Heart left ventricle (tissue), 16 donors: Measurements from ENCODE around the gene SMCR8. TPM values are rescaled to one million over a fixed set of nuclear protein-coding genes. Genes with fewer than 3 reads are reported as not detected.

Source experiments
- ATAC-seq, 4 donors: fragments of 200-7000 bp; cut with Tn5 transposase; one replicate each; pipeline ENCODE4 v1.9.1; 2020 to 2022; ENCODE audit warnings: moderate library complexity in 4 of 4, mild to moderate bottlenecking in 3 of 4, moderate number of reproducible peaks in 1 of 4
- DNase-seq, 5 donors: peaks; one replicate each; pipeline ENCODE4 v3.0.0-alpha.2; 2020
- H3K27ac ChIP-seq, 12 donors: fragments of 200-600 bp; sonication (generic) in 4 of 12; one replicate each; pipeline versions ENCODE4 v1.5.0 to v1.8.0; 2016 to 2022; ENCODE audit warnings: mild to moderate bottlenecking in 2 of 12
- H3K27me3 ChIP-seq, 9 donors: fragments of 200-600 bp; sonication (generic) in 2 of 9; one replicate each; pipeline versions ENCODE4 v1.5.1 to v1.8.0; 2016 to 2022; ENCODE audit warnings: mild to moderate bottlenecking in 3 of 9
- H3K36me3 ChIP-seq, 9 donors: fragments of 200-600 bp; sonication (generic) in 2 of 9; one replicate each; pipeline versions ENCODE4 v1.5.0 to v1.8.0; 2018 to 2022; ENCODE audit warnings: mild to moderate bottlenecking in 2 of 9
- H3K4me1 ChIP-seq, 12 donors: fragments of 200-600 bp; sonication (generic) in 4 of 12; one replicate each; pipeline versions ENCODE4 v1.5.0 to v1.8.0; 2016 to 2022; ENCODE audit warnings: mild to moderate bottlenecking in 3 of 12
- H3K4me3 ChIP-seq, 12 donors: fragments of 200-600 bp; sonication (generic) in 4 of 12; one replicate each; pipeline versions ENCODE4 v1.5.0 to v1.8.0; 2017 to 2022; ENCODE audit warnings: mild to moderate bottlenecking in 9 of 12, moderate library complexity in 4 of 12
- H3K9me3 ChIP-seq, 12 donors: fragments of 200-600 bp; sonication (generic) in 4 of 12; one replicate each; pipeline versions ENCODE4 v1.5.0 to v1.8.0; 2016 to 2022; ENCODE audit warnings: mild to moderate bottlenecking in 1 of 12
- CTCF ChIP-seq, 12 donors: fragments of 200-600 bp; sonication (generic) in 4 of 12; IDR thresholded peaks; one replicate each; pipeline versions ENCODE4 v1.5.0 to v1.8.0; 2018 to 2022; ENCODE audit warnings: antibody characterized with exemption in 12 of 12, mild to moderate bottlenecking in 5 of 12
- POLR2A ChIP-seq, 2 donors: fragments of 450-650 bp; IDR thresholded peaks; one replicate each; pipeline ENCODE4 v1.6.1; 2017; ENCODE audit warnings: antibody characterized with exemption in 2 of 2, mild to moderate bottlenecking in 2 of 2, moderate library complexity in 2 of 2
- WGBS, 4 donors: extraction: QIAGEN DNeasy Blood & Tissue Kit in 2 of 4; methylation state at CpG; one replicate each; pipeline versions ENCODE4 v1.1.5 to v1.1.7; 2013 to 2018; 5-methylcytosine and 5-hydroxymethylcytosine counted together
- intact Hi-C, 10 donors: fragments of 100-400 bp; cut with DNase I; formaldehyde crosslinking; loops; one replicate each; pipeline versions ENCODE4 v1.11.1 to v1.14.2; 2022
- polyA plus RNA-seq, 2 donors: library from polyadenylated mRNA; stranded (reverse); fragments of 200-250 nt; gene quantifications; one replicate each; pipeline ENCODE4 v1.2.3, GENCODE V29; 2013
- total RNA-seq, 9 donors: library from RNA; depleted of rRNA in 2 of 9; stranded (reverse); fragments of >200 nt in 2 of 9; fragmentation: NEBNext Ultra II Directional in 3 of 9; extraction: Animal tissue kit (Norgen Biotek cat#: 25700) in 3 of 9; gene quantifications; one replicate each; pipeline versions ENCODE4 v1.1.0 to v1.2.4, GENCODE V29; 2016 to 2023
- donor health status: ischemic (EF 13 %, LVEDD 7.1; RV severe dilation, severe dysfunction).
- donor health status: healthy with polysubstance abuse.
- donor health status: DM: no; HTN: yes; CAD: no.
- donor health status: DM: no; HTN: no; CAD: no.
- donor health status: ischemic (EF 25% LVEDD 6.9; RV normal size, moderate dysfunction).
- donor health status: ischemic (EF 25% LVEDD 5.7; RV mildly dilated, moderate dysfunction).
- donor health status: healthy.
- donor health status: DM: yes; HTN: yes; CAD: no.
- donor health status: ischemic (EF 35%, LVEDD 5.7; RV mildly dilated, moderate dysfunction).
- donor health status: nonischemic (EF 11% LVEDD 7.7; RV severe dilation, severe dysfunction).
- donor health status: DM: yes; HTN: yes; CAD: no.
- donor health status: PGD.
- donor health status: ischemic (EF 29% LVEDD 5.4; RV normal size, mild dysfunction).
- donor health status: nonischemic (EF 23%, LVEDD 6.1; RV moderate dilation, normal function).

The SMCR8 gene
- total and polyA plus RNA-seq, 11 donors = 2.9 to 17.6 (median 12.4) TPM

DNA sequence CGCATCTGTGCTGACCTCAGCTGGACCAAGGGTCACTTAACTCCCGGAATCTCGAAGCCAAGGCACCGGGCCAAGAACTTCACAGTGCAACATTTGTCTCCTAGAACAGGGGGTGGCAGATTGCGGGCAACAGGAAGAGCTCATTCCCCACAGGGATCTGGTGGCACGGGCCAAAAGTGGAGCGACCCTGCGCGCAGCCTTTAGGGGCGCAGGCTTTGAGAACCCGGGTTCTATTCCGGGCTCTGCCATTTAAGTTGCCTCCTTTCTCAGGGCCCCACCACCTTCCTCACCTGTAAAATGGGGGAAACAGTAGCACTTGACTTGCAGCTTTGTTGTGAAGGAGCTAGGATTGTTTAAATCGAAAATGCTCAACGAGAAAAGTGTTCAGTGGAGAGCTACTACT lies 47.6 kb downstream of the SMCR8 start:
- no peak for TF ChIP-seq POLR2A (IDR thresholded peaks at IDR 0.05)
- TF ChIP-seq CTCF (IDR thresholded peaks at IDR 0.05) = no peak
- WGBS, 4 donors = 6 to 11% (median 8%) methylated on average over 14 of the region's 14 CpGs
- Histone ChIP-seq H3K27ac (peak overlapping the region; percentile 11 to 82 (median 64)), H3K4me1 (peaks cover 0 to 20% (median 6%) of the 10 kb centered on the region in 12 donors), H3K36me3 (peaks cover 0 to 11% (median 0%) of the 10 kb centered on the region in 9 donors), H3K27me3 (no peaks in the 10 kb centered on the region), H3K4me3 (peak overlapping the region; percentile 55 to 97 (median 84)), H3K9me3 (peaks cover 0 to 4% (median 0%) of the 10 kb centered on the region in 12 donors)
- intact Hi-C loops = no loop called here
- ATAC-seq = peak in 1 of 4 donors; percentile 29
- DNase-seq = peak; percentile 55 to 81 (median 63)

- peaks cover 0 to 10% (median 0%) of the 10 kb centered on the region in 9 donors for H3K36me3 ChIP-seq
- peak within 1 kb of the TSS; percentile 55 to 97 (median 84) for H3K4me3 ChIP-seq
- intact Hi-C loops = no loop called here
- H3K9me3 ChIP-seq = peaks cover 0 to 4% (median 0%) of the 10 kb centered on the region in 12 donors
- H3K27me3 ChIP-seq = no peaks in the 10 kb centered on the region
- WGBS, 4 donors = 1 to 2% (median 1%) methylated on average over 14 to 76 of the region's 76 CpGs
- peaks cover 0 to 20% (median 6%) of the 10 kb centered on the region in 12 donors for H3K4me1 ChIP-seq
- peak within 1 kb of the TSS; percentile 11 to 82 (median 64) for H3K27ac ChIP-seq
- ATAC-seq = peak; percentile 100
- DNase-seq = peak; percentile 93 to 97 (median 93)
- no peak for TF ChIP-seq CTCF (IDR thresholded peaks at IDR 0.05)
- TF ChIP-seq POLR2A (IDR thresholded peaks at IDR 0.05) = peak in 1 of 2 donors; percentile 58
Measured at GRCh38 chr17:18363101-18364049, 48.3 kb downstream of the SMCR8 start, which contains the start of gene SHMT1. Gene SHMT1 (minus strand): TSS chr17:18363550. CDS start chr17:18355981, 7,569 bp downstream.

DNA sequence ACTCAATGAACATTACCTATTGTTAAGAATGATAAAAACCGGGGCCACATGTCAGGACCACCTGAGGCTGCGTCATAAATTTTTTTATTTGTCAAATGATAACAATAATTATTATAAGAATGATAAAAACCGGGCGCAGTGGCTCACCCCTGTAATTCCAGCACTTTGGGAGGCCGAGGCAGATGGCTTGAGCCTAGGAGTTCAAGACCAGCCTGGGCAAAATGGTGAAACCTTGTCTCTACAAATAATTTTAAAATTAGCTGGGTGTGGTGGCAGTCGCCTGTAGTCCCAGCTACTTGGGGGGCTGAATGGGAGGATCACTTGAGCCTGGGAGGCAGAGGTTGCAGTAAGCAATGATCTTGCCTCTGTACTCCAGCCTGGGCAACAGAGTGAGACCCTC lies 49.1 kb downstream of the SMCR8 start:
- H3K4me1 ChIP-seq = peaks cover 0 to 20% (median 6%) of the 10 kb centered on the region in 12 donors
- DNase-seq (no peak), ATAC-seq (no peak)
- peaks cover 0 to 4% (median 0%) of the 10 kb centered on the region in 12 donors for H3K9me3 ChIP-seq
- H3K4me3 ChIP-seq = peak overlapping the region in 2 of 12 donors; percentile 78 to 81
- H3K27ac ChIP-seq = no peak overlapping the region
- H3K36me3 ChIP-seq = peaks cover 0 to 4% (median 0%) of the 10 kb centered on the region in 9 donors
- intact Hi-C loops = no loop called here
- 94 to 96% (median 95%) methylated on average over 6 of the region's 6 CpGs for WGBS, 4 donors
- H3K27me3 ChIP-seq = no peaks in the 10 kb centered on the region
- TF ChIP-seq CTCF (IDR thresholded peaks at IDR 0.05) = no peak
- no peak for TF ChIP-seq POLR2A (IDR thresholded peaks at IDR 0.05)

DNA sequence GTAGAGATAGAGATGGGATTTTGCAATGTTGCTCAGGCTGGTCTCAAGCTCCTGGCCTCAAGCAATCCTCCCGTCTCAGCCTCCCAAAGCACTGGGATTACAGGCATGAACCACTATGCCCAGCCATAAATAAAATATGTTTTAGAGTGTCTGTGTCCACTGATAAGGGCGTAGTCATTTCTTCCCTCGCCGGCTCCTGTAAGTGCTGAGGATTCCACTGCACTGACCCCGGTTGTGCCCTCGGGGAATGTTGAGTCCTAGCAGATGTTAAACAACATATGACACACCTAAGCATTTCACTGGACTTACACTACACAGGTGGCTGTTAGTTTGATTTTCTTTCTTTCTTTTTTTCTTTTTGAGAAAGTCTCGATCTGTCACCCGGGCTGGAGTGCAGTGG lies 53.9 kb downstream of the SMCR8 start:
- no peak for TF ChIP-seq CTCF (IDR thresholded peaks at IDR 0.05)
- TF ChIP-seq POLR2A (IDR thresholded peaks at IDR 0.05) = no peak
- intact Hi-C loops = no loop called here
- Histone ChIP-seq H3K27ac (no peak overlapping the region), H3K27me3 (peaks cover 0 to 10% (median 0%) of the 10 kb centered on the region in 9 donors), H3K4me3 (no peak overlapping the region), H3K9me3 (peaks cover 0 to 4% (median 0%) of the 10 kb centered on the region in 12 donors), H3K4me1 (peaks cover 0 to under 1% (median under 1%) of the 10 kb centered on the region in 12 donors), H3K36me3 (no peaks in the 10 kb centered on the region)
- no peak for DNase-seq
- WGBS, 4 donors = 71 to 84% (median 76%) methylated on average over 8 of the region's 8 CpGs
- ATAC-seq = no peak
